Measurements from ENCODE around the gene DMPK. TPM values are rescaled to one million over a fixed set of nuclear protein-coding genes. Genes with fewer than 3 reads are reported as not detected.

DMPK gene
- total RNA-seq, 2 experiments from 2014 or later: 14.9 to 34.7 TPM

DNA sequence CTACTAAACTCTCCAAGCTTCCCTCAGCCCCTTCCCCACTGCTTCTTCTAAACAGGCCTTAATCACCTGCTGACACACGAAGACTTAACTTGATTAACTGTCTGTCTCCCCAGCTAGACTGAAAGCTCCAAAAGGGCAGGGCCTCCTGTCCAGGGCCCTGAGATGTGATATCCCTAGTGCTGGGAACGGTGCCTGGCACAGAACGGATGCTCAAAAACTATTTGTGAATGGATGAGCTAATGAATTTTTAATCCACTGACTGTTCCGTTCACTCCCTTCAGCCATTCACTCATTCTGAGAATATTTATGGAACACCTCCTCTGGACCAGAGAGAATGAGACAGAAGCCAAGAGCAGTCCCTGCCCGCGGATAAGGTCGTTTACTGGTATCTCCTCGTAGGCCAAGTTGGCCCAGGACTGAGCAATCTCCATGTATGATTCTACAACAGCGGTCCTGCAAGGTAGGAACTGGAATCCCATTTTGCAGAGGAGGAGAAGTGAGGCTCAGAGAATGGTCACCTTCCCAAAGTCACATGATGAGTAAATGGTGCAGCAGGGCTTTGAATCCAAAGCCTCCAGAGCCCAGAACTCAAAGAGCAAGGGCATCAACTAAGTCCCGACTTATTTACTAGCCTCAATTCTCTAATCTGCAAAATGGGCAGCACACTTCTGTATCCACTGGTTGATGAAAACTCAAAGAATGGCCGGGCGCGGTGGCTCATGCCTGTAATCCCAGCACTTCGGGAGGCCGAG lies 6.9 kb upstream of the DMPK start:
- Histone ChIP-seq H3K9me2 (ENCODE audit: insufficient read depth, low read length) (no peaks in the 10 kb centered on the region), H2AFZ (ENCODE audit: low read length) (no peak overlapping the region), H3K4me1 (ENCODE audit: insufficient read depth, low read length, poor library complexity, severe bottlenecking) (peaks cover 25% of the 10 kb centered on the region), H3K27ac (ENCODE audit: low read depth, low read length, poor library complexity, severe bottlenecking) (no peak overlapping the region), H3K4me3 (ENCODE audit: low read depth, low read length, poor library complexity, severe bottlenecking) (no peak overlapping the region), H3K4me2 (ENCODE audit: low read length) (no peak overlapping the region), H3K79me2 (ENCODE audit: insufficient read depth, low read depth, low read length) (peaks cover 11% of the 10 kb centered on the region; the same call in 1 of the 2 replicates), H3K9me3 (ENCODE audit: low read length) (no peaks in the 10 kb centered on the region), H3K36me3 (ENCODE audit: insufficient read depth, low read length) (peaks cover 39% of the 10 kb centered on the region), H4K20me1 (ENCODE audit: insufficient read depth, low read length) (peaks cover 11% of the 10 kb centered on the region; the same call in 1 of the 2 replicates)
- intact Hi-C loops (cut with micrococcal nuclease; ENCODE audit: unreplicated experiment): no loop called here
- DNase-seq (ENCODE audit: low spot score): no peak
- no TSS peak for BruUV-seq (replicated peaks)
- ChIA-PET CTCF (ENCODE audit: unreplicated experiment) (no interaction called here), POLR2A (no interaction called here)
- TF ChIP-seq EZH2phosphoT487 (IDR thresholded peaks at IDR 0.05; ENCODE audit: borderline replicate concordance, low read depth, low read length): no peak
- TF ChIP-seq, protein P1, sequence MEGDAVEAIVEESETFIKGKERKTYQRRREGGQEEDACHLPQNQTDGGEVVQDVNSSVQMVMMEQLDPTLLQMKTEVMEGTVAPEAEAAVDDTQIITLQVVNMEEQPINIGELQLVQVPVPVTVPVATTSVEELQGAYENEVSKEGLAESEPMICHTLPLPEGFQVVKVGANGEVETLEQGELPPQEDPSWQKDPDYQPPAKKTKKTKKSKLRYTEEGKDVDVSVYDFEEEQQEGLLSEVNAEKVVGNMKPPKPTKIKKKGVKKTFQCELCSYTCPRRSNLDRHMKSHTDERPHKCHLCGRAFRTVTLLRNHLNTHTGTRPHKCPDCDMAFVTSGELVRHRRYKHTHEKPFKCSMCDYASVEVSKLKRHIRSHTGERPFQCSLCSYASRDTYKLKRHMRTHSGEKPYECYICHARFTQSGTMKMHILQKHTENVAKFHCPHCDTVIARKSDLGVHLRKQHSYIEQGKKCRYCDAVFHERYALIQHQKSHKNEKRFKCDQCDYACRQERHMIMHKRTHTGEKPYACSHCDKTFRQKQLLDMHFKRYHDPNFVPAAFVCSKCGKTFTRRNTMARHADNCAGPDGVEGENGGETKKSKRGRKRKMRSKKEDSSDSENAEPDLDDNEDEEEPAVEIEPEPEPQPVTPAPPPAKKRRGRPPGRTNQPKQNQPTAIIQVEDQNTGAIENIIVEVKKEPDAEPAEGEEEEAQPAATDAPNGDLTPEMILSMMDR (conservative IDR thresholded peaks at IDR 0.05; ENCODE audit: low read length): no peak

GRCh38 chr19:45786533-45786894 lies 4.2 kb upstream of the DMPK start:
- peaks cover 4% of the 10 kb centered on the region; the same call in 1 of the 2 replicates for H3K79me2 ChIP-seq (ENCODE audit: insufficient read depth, low read depth, low read length)
- peaks cover 39% of the 10 kb centered on the region for H3K36me3 ChIP-seq (ENCODE audit: insufficient read depth, low read length)
- no peak for DNase-seq (ENCODE audit: low spot score)
- H3K9me2 ChIP-seq (ENCODE audit: insufficient read depth, low read length): no peaks in the 10 kb centered on the region
- TF ChIP-seq, protein P1 (conservative IDR thresholded peaks at IDR 0.05; ENCODE audit: low read length): no peak
- no peak for TF ChIP-seq EZH2phosphoT487 (IDR thresholded peaks at IDR 0.05; ENCODE audit: borderline replicate concordance, low read depth, low read length)
- no peak overlapping the region for H3K4me3 ChIP-seq (ENCODE audit: low read depth, low read length, poor library complexity, severe bottlenecking)
- no TSS peak for BruUV-seq (replicated peaks)
- no peak overlapping the region for H2AFZ ChIP-seq (ENCODE audit: low read length)
- H3K27ac ChIP-seq (ENCODE audit: low read depth, low read length, poor library complexity, severe bottlenecking): no peak overlapping the region
- POLR2A ChIA-PET: no interaction called here
- CTCF ChIA-PET (ENCODE audit: unreplicated experiment): no interaction called here
- no peak overlapping the region for H3K4me2 ChIP-seq (ENCODE audit: low read length)
- no peaks in the 10 kb centered on the region for H3K9me3 ChIP-seq (ENCODE audit: low read length)
- peaks cover 9% of the 10 kb centered on the region for H3K4me1 ChIP-seq (ENCODE audit: insufficient read depth, low read length, poor library complexity, severe bottlenecking)
- intact Hi-C loops (cut with micrococcal nuclease; ENCODE audit: unreplicated experiment): no loop called here
- peaks cover 6% of the 10 kb centered on the region; the same call in 1 of the 2 replicates for H4K20me1 ChIP-seq (ENCODE audit: insufficient read depth, low read length)

- Histone ChIP-seq H3K4me1 (ENCODE audit: insufficient read depth, low read length, poor library complexity, severe bottlenecking) (peaks cover 4% of the 10 kb centered on the region), H3K9me2 (ENCODE audit: insufficient read depth, low read length) (no peaks in the 10 kb centered on the region), H3K79me2 (ENCODE audit: insufficient read depth, low read depth, low read length) (no peaks in the 10 kb centered on the region), H3K4me3 (ENCODE audit: low read depth, low read length, poor library complexity, severe bottlenecking) (no peak overlapping the region), H3K9me3 (ENCODE audit: low read length) (no peaks in the 10 kb centered on the region), H3K4me2 (ENCODE audit: low read length) (no peak overlapping the region), H3K27ac (ENCODE audit: low read depth, low read length, poor library complexity, severe bottlenecking) (no peak overlapping the region), H4K20me1 (ENCODE audit: insufficient read depth, low read length) (peaks cover 4% of the 10 kb centered on the region; the same call in 1 of the 2 replicates), H3K36me3 (ENCODE audit: insufficient read depth, low read length) (peaks cover 39% of the 10 kb centered on the region), H2AFZ (ENCODE audit: low read length) (no peak overlapping the region)
- ChIA-PET POLR2A (no interaction called here), CTCF (ENCODE audit: unreplicated experiment) (no interaction called here)
- intact Hi-C loops (cut with micrococcal nuclease; ENCODE audit: unreplicated experiment): no loop called here
- no peak for DNase-seq (ENCODE audit: low spot score)
- BruUV-seq (replicated peaks): no TSS peak
- no peak for TF ChIP-seq EZH2phosphoT487 (IDR thresholded peaks at IDR 0.05; ENCODE audit: borderline replicate concordance, low read depth, low read length)
- TF ChIP-seq, protein P1 (conservative IDR thresholded peaks at IDR 0.05; ENCODE audit: low read length): no peak
Observed at GRCh38 chr19:45785781-45786532, 3.7 kb upstream of the DMPK start.
